ENCODE data around the gene SLC39A2. TPM values are rescaled to one million over a fixed set of nuclear protein-coding genes. Genes with fewer than 3 reads are reported as not detected.

SLC39A2 gene
- total RNA-seq, 2 donors from 2014 or later, result 0.35 to 0.46 TPM

DNA sequence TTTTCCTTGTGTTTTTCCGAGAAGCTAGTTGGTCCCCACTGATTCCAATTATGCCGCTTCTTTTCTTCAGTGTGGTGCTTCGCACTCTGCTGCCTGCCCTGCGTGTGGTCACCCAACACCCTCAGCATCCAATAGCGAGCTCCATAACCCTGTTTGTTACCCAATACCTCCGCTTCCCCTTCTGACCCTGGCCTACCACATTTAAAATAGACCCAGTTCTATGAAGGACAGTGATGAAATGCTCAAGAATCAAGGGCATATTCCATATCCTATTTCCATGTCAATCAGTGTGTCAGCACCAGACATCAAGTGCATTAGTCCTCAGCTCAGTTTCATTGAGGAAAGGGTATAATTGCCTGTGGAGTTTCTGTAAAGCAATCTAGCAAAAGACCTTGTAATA, 16.2 kb downstream of the SLC39A2 start:
- Histone ChIP-seq H3K4me3 (ENCODE audit: low read length) (no peak overlapping the region), H3K9me3 (ENCODE audit: control insufficient read depth, low read length) (no peaks in the 10 kb centered on the region), H3K27me3 (ENCODE audit: control insufficient read depth, insufficient read depth, low read length, poor library complexity, severe bottlenecking) (peaks cover 13% of the 10 kb centered on the region), H3K9ac (ENCODE audit: extremely low read depth, low read length, poor library complexity, severe bottlenecking) (no peak overlapping the region), H3K4me1 (ENCODE audit: control insufficient read depth, insufficient read depth, low read length) (no peaks in the 10 kb centered on the region), H3K27ac (ENCODE audit: low read depth, low read length) (no peak overlapping the region), H3K36me3 (ENCODE audit: control insufficient read depth, insufficient read depth, low read length) (peaks cover 6% of the 10 kb centered on the region)
- Mint-ChIP-seq H3K4me3 (no peak overlapping the region), H3K9me3 (no peaks in the 10 kb centered on the region), H3K36me3 (ENCODE audit: low read depth) (peaks cover 24% of the 10 kb centered on the region), H3K27me3 (ENCODE audit: insufficient read depth) (peaks cover 21% of the 10 kb centered on the region), H3K4me1 (peaks cover 3% of the 10 kb centered on the region), H3K27ac (no peak overlapping the region)
- no peak for DNase-seq
- 82 to 89% methylated on average over 4 to 6 of the region's 6 CpGs for WGBS, 2 experiments (ENCODE audit: insufficient coverage in 1 of 2, insufficient read length in 1 of 2)
- TF ChIP-seq, protein P1, sequence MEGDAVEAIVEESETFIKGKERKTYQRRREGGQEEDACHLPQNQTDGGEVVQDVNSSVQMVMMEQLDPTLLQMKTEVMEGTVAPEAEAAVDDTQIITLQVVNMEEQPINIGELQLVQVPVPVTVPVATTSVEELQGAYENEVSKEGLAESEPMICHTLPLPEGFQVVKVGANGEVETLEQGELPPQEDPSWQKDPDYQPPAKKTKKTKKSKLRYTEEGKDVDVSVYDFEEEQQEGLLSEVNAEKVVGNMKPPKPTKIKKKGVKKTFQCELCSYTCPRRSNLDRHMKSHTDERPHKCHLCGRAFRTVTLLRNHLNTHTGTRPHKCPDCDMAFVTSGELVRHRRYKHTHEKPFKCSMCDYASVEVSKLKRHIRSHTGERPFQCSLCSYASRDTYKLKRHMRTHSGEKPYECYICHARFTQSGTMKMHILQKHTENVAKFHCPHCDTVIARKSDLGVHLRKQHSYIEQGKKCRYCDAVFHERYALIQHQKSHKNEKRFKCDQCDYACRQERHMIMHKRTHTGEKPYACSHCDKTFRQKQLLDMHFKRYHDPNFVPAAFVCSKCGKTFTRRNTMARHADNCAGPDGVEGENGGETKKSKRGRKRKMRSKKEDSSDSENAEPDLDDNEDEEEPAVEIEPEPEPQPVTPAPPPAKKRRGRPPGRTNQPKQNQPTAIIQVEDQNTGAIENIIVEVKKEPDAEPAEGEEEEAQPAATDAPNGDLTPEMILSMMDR (conservative IDR thresholded peaks at IDR 0.05), result no peak

DNA sequence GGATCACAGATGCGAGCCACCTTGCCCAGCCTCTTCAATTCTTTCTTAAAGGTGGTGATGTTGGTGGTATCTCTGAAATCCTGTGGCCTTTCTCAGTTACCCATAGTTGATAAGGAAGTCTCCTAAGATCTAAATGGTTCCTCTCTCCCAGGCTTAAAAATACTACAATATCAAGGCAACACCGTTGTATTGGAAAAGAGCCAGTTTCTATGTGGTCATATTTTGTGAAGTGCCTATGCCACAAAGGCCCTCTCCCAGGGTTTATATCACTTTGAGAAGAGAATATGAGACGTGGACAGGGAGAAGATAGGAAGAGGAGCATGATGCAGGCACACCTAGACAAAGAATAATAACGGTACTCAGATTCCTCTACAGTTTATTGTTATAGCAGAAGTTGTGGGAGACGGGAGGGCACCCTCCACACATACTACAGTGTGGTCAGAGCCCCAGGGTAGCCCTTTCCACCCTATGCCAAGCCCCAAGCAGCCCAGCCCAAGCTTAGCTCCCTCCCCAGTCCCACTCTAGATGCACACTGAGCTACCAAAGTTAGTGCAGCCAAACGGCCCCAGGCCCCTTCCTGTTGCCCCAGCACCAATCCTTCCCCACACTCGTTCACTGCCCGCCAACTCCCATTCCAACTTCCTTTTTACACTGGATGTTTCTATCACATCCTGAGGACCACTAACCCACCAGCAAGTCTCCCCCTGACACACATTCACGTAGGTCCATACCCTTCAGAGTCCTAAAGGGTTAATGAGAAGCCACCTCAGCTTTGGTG, 17.5 kb downstream of the SLC39A2 start:
- peaks cover 3% of the 10 kb centered on the region for H3K4me1 Mint-ChIP-seq
- H3K9me3 Mint-ChIP-seq, result no peaks in the 10 kb centered on the region
- H3K4me3 Mint-ChIP-seq, result no peak overlapping the region
- peaks cover 15% of the 10 kb centered on the region for H3K27me3 Mint-ChIP-seq (ENCODE audit: insufficient read depth)
- H3K4me1 ChIP-seq (ENCODE audit: control insufficient read depth, insufficient read depth, low read length), result no peaks in the 10 kb centered on the region
- H3K9me3 ChIP-seq (ENCODE audit: control insufficient read depth, low read length), result no peaks in the 10 kb centered on the region
- H3K27ac Mint-ChIP-seq, result no peak overlapping the region
- no peak overlapping the region for H3K9ac ChIP-seq (ENCODE audit: extremely low read depth, low read length, poor library complexity, severe bottlenecking)
- H3K4me3 ChIP-seq (ENCODE audit: low read length), result no peak overlapping the region
- peaks cover 9% of the 10 kb centered on the region for H3K27me3 ChIP-seq (ENCODE audit: control insufficient read depth, insufficient read depth, low read length, poor library complexity, severe bottlenecking)
- H3K36me3 Mint-ChIP-seq (ENCODE audit: low read depth), result peaks cover 34% of the 10 kb centered on the region
- TF ChIP-seq, protein P1 (conservative IDR thresholded peaks at IDR 0.05), result no peak
- 76 to 83% methylated on average over 3 to 9 of the region's 9 CpGs for WGBS, 2 experiments (ENCODE audit: insufficient coverage in 1 of 2, insufficient read length in 1 of 2)
- DNase-seq, result no peak
- H3K27ac ChIP-seq (ENCODE audit: low read depth, low read length), result no peak overlapping the region
- H3K36me3 ChIP-seq (ENCODE audit: control insufficient read depth, insufficient read depth, low read length), result peaks cover 6% of the 10 kb centered on the region

DNA sequence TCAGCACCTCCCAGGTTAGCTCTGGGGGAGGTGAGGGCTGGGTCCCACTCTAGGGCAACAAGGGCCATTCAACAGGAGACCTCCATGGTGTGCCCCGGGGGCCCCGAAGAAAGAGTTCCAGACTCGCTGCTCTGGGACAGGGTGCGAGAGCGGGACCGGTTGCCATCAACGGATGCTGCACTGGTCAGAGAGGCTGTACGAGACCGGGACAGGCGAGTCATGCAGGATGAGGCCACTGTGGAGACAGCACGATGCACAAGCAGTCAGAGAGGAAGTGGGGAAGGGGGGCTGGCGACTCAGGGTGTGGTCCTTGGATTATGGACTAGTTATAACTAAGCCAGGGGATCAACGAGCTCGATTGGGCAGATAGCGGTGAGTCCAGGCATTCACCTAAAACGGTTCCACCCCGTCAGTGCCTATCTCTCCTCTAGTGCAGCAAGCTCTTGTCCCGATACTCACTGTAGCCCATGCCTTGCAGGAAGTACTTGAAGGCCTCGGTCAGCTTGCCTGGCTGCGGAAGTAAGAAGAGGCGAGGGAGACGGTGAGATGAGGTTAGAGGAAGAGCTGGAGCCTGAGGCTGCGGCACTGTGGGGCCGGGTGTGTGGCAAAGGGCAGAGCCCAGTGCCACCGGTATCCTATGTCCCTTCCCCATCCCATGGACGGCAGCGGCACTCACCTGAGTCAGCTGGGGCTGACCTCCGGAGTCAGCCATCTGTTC, 18.6 kb downstream of the SLC39A2 start:
- peaks cover 9% of the 10 kb centered on the region for H3K4me1 Mint-ChIP-seq
- Histone ChIP-seq H3K4me1 (ENCODE audit: control insufficient read depth, insufficient read depth, low read length) (no peaks in the 10 kb centered on the region), H3K9ac (ENCODE audit: extremely low read depth, low read length, poor library complexity, severe bottlenecking) (no peak overlapping the region), H3K36me3 (ENCODE audit: control insufficient read depth, insufficient read depth, low read length) (peaks cover 6% of the 10 kb centered on the region), H3K27ac (ENCODE audit: low read depth, low read length) (no peak overlapping the region), H3K9me3 (ENCODE audit: control insufficient read depth, low read length) (no peaks in the 10 kb centered on the region), H3K27me3 (ENCODE audit: control insufficient read depth, insufficient read depth, low read length, poor library complexity, severe bottlenecking) (peaks cover 5% of the 10 kb centered on the region), H3K4me3 (ENCODE audit: low read length) (no peak overlapping the region)
- H3K9me3 Mint-ChIP-seq, result no peaks in the 10 kb centered on the region
- peaks cover 42% of the 10 kb centered on the region for H3K36me3 Mint-ChIP-seq (ENCODE audit: low read depth)
- H3K27ac Mint-ChIP-seq, result no peak overlapping the region
- no peak for DNase-seq
- TF ChIP-seq, protein P1 (conservative IDR thresholded peaks at IDR 0.05), result no peak
- no peak overlapping the region for H3K4me3 Mint-ChIP-seq
- H3K27me3 Mint-ChIP-seq (ENCODE audit: insufficient read depth), result peaks cover 17% of the 10 kb centered on the region
- 93 to 95% methylated on average over 15 to 27 of the region's 28 CpGs for WGBS, 2 experiments (ENCODE audit: insufficient coverage in 1 of 2, insufficient read length in 1 of 2)
